Measurements from ENCODE around the gene PRLR. TPM values are rescaled to one million over a fixed set of nuclear protein-coding genes. Genes with fewer than 3 reads are reported as not detected.

The PRLR gene
- total RNA-seq, result not detected

GRCh38 chr5:35230038-35230611, at the start of gene PRLR:
TSS of gene PRLR (minus strand) at chr5:35230487. CDS start at chr5:35089620, 140,867 bp downstream.

GRCh38 chr5:35047785-35048404, 182.4 kb downstream of the PRLR start, which contains the start of gene AGXT2:
TSS of gene AGXT2 (minus strand) at chr5:35047949. CDS start at chr5:35047892, 57 bp downstream.

Other genes starting within 250 kb of the PRLR start
- not detected for gene AGXT2, start 182.5 kb downstream of the PRLR start, total RNA-seq

Measured in activated naive CD4-positive, alpha-beta T cell treated with anti-CD3 and anti-CD28 coated beads, Interleukin-2, amount 10 ng/mL, durations not matched to agents 5 hours and 36 hours (primary cell).